ENCODE data around the gene DUSP1.

- TF ChIP-seq ARHGAP35 (IDR thresholded peaks at IDR 0.05; ENCODE audit: partially characterized antibody) = no peak
- TF ChIP-seq CTCF (IDR thresholded peaks at IDR 0.05 in 2 of 3, conservative IDR thresholded peaks at IDR 0.05 in 1 of 3; ENCODE audit: insufficient read depth in 2 of 3, low read depth in 1 of 3, low read length in 3 of 3) = no peak
These were observed 44.6 kb upstream of the DUSP1 start for GRCh38 chr5:172815631-172816030.
